Astrocyte of the cerebellum (primary cell): ENCODE data around the gene RNF217.
"Not testable (repeated sequence)": the region's sequence is repeated elsewhere in the genome, so short reads cannot be mapped to it uniquely, and the experiment has no call there.

Source experiments
- DNase-seq: peaks from one replicate; pipeline ENCODE4 v3.0.0-alpha.2; 2011; ENCODE audit warnings: low read depth
- H3K4me3 ChIP-seq: 2 replicates; pipeline ENCODE4 v1.5.1; 2011; ENCODE audit warnings: mild to moderate bottlenecking, low read depth, low read length, moderate library complexity
- in situ Hi-C: cut with HindIII; loops from 2 replicates; pipeline ENCODE4 v1.10.0; 2017; ENCODE audit warnings: low sequenced_read_pairs
- TF ChIP-seq, protein P1 (sequence below): IDR thresholded peaks from 2 replicates; pipeline ENCODE4 v1.5.1; 2012; ENCODE audit warnings: low read length, low read depth, moderate library complexity, mild to moderate bottlenecking; ENCODE audit errors: missing control alignments

Gene RNF217

DNA sequence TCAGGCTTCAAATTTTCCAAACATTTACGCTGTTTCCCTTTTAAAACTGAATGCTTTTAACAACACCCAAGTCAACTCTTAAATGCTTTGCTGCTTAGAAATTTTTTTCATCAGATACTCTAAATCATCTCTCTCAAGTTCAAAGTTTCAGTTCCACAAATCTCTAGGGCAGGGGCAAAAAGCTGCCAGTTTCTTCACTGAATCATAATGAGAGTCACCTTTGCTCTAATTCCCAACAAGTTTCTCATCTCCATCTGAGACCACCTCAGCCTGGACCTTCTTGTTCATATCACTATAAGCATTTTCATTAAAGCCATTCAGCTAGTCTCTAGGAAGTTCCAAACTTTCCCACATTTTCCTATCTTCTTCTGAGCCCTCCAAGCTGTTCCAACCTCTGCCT lies 69.1 kb downstream of the RNF217 start:
- in situ Hi-C loops: no loop called here
- TF ChIP-seq, protein P1, sequence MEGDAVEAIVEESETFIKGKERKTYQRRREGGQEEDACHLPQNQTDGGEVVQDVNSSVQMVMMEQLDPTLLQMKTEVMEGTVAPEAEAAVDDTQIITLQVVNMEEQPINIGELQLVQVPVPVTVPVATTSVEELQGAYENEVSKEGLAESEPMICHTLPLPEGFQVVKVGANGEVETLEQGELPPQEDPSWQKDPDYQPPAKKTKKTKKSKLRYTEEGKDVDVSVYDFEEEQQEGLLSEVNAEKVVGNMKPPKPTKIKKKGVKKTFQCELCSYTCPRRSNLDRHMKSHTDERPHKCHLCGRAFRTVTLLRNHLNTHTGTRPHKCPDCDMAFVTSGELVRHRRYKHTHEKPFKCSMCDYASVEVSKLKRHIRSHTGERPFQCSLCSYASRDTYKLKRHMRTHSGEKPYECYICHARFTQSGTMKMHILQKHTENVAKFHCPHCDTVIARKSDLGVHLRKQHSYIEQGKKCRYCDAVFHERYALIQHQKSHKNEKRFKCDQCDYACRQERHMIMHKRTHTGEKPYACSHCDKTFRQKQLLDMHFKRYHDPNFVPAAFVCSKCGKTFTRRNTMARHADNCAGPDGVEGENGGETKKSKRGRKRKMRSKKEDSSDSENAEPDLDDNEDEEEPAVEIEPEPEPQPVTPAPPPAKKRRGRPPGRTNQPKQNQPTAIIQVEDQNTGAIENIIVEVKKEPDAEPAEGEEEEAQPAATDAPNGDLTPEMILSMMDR: no peak
- DNase-seq: no peak
- H3K4me3 ChIP-seq: no peak overlapping the region

- in situ Hi-C loops, H3K4me3 ChIP-seq, DNase-seq: not testable (repeated sequence)
Observed at GRCh38 chr6:125034929-125035328, 72.7 kb downstream of the RNF217 start.

GRCh38 chr6:125036486-125036885 lies 74.2 kb downstream of the RNF217 start:
- in situ Hi-C loops, DNase-seq, H3K4me3 ChIP-seq: not testable (repeated sequence)

- no peak for DNase-seq
- in situ Hi-C loops: no loop called here
- TF ChIP-seq, protein P1: no peak
- H3K4me3 ChIP-seq: no peak overlapping the region
Observed at GRCh38 chr6:125037827-125038226, 75.6 kb downstream of the RNF217 start.

DNA sequence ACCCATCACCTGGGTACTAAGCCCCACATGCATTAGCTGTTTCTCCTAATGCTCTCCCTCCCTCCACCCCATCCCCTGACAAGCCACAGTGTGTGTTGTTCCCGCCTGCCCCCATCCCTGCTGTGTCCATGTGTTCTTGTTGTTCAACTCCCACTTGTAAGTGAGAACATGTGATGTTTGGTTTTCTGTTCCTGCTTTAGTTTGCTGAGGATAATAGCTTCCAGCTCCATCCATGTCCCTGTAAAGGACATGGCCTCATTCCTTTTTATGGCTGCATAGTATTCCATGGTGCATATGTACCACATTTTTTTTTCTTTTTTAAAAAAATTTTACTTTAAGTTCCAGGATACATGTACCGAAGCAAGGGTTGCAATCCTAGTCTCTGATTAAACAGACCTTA lies 76.7 kb downstream of the RNF217 start:
- TF ChIP-seq, protein P1: no peak
- no peak for DNase-seq
- in situ Hi-C loops: no loop called here
- no peak overlapping the region for H3K4me3 ChIP-seq

DNA sequence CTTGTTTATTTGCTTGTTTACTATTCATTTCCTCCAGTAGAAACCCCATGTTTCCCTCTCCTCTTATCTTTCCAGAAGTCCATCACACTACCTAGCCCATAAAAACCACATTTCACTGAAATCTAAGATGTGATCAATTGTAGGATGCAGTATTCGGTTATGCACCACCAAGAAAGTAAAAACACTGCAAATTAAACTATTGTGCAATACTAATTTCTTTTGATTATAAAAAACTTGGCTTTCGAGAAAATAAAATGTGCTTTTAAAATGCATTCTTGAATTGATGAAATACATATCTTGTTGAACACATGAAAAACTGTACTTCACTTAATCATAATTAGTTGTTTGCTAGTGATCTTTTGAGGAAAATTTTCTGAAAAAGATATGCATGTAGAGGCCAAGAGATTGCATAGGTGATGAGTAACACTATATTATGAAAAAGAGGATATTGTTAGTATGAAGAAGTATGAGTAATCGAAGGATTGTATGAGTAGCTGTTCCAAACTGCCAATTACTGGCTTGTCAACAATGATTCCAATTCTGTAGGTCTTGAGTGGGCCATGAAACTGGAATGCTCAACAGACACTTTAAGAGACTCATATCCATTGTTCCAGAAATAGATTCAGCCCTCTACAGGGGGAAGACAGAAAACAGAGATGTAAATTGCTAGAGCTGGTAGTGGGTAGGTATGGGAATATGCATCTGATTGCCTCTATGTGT lies 79.7 kb downstream of the RNF217 start:
- no peak for DNase-seq
- no peak overlapping the region for H3K4me3 ChIP-seq
- TF ChIP-seq, protein P1: no peak
- in situ Hi-C loops: no loop called here

DNA sequence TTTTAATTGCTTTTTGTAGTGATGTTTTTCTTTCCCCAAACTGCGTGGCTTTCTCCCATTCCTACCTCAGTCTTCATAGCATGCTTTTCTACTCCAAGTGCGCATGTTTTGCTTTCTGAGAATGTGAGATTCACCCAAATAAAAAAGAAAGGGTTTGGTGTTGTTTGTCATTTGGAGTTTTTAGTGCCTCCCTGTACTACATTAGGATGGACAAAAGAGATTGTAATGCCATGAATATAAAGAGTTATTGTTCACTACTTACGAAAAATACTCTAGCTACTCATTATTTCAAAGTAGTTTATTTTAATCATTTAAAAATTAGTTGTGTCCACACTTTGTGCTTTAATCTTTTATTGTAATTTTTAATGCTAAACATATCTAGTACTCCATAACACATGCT lies 81.8 kb downstream of the RNF217 start:
- no peak overlapping the region for H3K4me3 ChIP-seq
- no peak for DNase-seq
- in situ Hi-C loops: no loop called here
- TF ChIP-seq, protein P1: no peak

DNA sequence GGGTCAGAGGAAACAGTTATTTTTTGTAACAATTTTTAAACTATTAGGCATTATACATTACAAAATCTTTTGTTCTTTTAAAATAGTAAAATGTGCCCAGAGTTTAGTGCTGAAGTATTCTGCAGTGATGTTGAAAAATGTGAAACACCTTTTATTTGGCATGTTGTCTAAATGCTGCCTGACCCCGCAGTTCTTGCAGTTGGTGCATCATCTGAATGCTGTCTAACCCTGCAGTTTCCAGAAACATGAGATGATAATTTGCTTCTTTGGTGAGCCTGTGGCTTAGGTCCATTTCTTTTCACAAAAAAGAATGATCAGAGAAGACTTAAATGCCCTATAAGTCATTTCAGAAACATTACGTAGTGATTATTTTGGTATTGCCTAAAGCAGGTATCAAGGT lies 82.4 kb downstream of the RNF217 start:
- no peak overlapping the region for H3K4me3 ChIP-seq
- in situ Hi-C loops: no loop called here
- TF ChIP-seq, protein P1: no peak
- DNase-seq: no peak
